GM12892 (cell line): ENCODE data around the gene TTC17.

Source experiments
- POLR2AphosphoS5 ChIP-seq: IDR thresholded peaks from 2 replicates; pipeline ENCODE4 v1.6.1; 2011; ENCODE audit warnings: low read depth, low read length, control low read depth
- TAF1 ChIP-seq: IDR thresholded peaks from 2 replicates; pipeline ENCODE4 v1.6.1; 2011; ENCODE audit warnings: low read depth, mild to moderate bottlenecking, control low read depth, low read length, borderline replicate concordance

- no peak for TF ChIP-seq TAF1
- no peak for TF ChIP-seq POLR2AphosphoS5
Measured at GRCh38 chr11:43486141-43486540, 127.4 kb downstream of the TTC17 start.
